RWPE1 (cell line): ENCODE measurements around the gene FSTL4.

Experiments
- CTCF ChIA-PET: fragments of 350-600 bp; sonication (Branson Sonifier 250); formaldehyde crosslinking; extraction: SDS; loops from one replicate; lab custom pipeline; 2021; lab: Yijun Ruan, JAX
- POLR2A ChIA-PET: fragments of 400-600 bp; formaldehyde crosslinking; extraction: SDS; loops from one replicate; lab custom pipeline; 2020; ENCODE audit warnings: antibody characterized with exemption; ENCODE audit not compliant: low non-redundant PET; lab: Yijun Ruan, JAX
- DNase-seq: peaks from one replicate; pipeline ENCODE4 v3.0.0; 2012; ENCODE audit warnings: low spot score
- H3K27ac ChIP-seq: fragments of 450-650 bp; 2 replicates; pipeline ENCODE4 v1.5.1; 2017
- CTCF ChIP-seq: fragments of 450-650 bp; conservative IDR thresholded peaks from 2 replicates; pipeline ENCODE4 v1.5.1; 2017; ENCODE audit warnings: low read depth, mild to moderate bottlenecking

FSTL4 gene

DNA sequence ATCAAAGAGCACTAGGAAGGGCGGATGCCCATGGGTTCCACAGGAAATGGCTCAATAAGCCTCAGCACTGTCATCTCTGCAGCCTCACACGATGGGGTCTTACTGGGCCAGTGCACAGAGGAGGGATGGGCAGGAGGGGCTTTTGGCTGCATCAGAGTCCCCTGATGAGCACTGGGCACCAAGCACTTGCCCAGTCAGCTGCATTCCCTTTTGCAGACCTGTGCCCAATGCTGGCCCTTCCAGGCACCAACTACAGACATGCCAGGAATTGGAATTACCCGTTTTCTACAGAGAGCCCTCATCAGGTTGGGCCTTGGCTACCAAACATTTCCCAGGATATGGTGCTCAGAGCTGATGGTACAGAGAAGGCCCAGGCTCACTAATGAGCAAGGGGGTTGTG lies 378.1 kb downstream of the FSTL4 start:
- ChIA-PET CTCF (interaction anchor here (0.7 to 1.4 kb wide), 2 partner anchors 11 to 51 kb away, joined by 3 read pairs; no protein-coding TSS in a partner anchor), POLR2A (no interaction called here)
- no peak for TF ChIP-seq CTCF
- DNase-seq, result no peak
- H3K27ac ChIP-seq, result peak overlapping the region; percentile 20

GRCh38 chr5:133233616-133234015 lies 378.7 kb downstream of the FSTL4 start:
- no peak for DNase-seq
- CTCF ChIA-PET, result interaction anchor here (0.8 kb wide), 1 partner anchor 76 kb away, joined by 3 read pairs; no protein-coding TSS in a partner anchor
- POLR2A ChIA-PET, result no interaction called here
- TF ChIP-seq CTCF, result no peak
- H3K27ac ChIP-seq, result peak overlapping the region; percentile 99

GRCh38 chr5:133232911-133233310 lies 379.4 kb downstream of the FSTL4 start:
- POLR2A ChIA-PET, result no interaction called here
- H3K27ac ChIP-seq, result peak overlapping the region; percentile 99
- DNase-seq, result no peak
- TF ChIP-seq CTCF, result no peak
- CTCF ChIA-PET, result no interaction called here

GRCh38 chr5:133232435-133232834 lies 379.9 kb downstream of the FSTL4 start:
- ChIA-PET POLR2A (no interaction called here), CTCF (no interaction called here)
- no peak for DNase-seq
- H3K27ac ChIP-seq, result peak overlapping the region; percentile 99
- TF ChIP-seq CTCF, result no peak

- H3K27ac ChIP-seq, result peak overlapping the region; percentile 99
- CTCF ChIA-PET, result no interaction called here
- no peak for DNase-seq
- TF ChIP-seq CTCF, result no peak
- POLR2A ChIA-PET, result no interaction called here
Measured at GRCh38 chr5:133232011-133232410, 380.3 kb downstream of the FSTL4 start.

DNA sequence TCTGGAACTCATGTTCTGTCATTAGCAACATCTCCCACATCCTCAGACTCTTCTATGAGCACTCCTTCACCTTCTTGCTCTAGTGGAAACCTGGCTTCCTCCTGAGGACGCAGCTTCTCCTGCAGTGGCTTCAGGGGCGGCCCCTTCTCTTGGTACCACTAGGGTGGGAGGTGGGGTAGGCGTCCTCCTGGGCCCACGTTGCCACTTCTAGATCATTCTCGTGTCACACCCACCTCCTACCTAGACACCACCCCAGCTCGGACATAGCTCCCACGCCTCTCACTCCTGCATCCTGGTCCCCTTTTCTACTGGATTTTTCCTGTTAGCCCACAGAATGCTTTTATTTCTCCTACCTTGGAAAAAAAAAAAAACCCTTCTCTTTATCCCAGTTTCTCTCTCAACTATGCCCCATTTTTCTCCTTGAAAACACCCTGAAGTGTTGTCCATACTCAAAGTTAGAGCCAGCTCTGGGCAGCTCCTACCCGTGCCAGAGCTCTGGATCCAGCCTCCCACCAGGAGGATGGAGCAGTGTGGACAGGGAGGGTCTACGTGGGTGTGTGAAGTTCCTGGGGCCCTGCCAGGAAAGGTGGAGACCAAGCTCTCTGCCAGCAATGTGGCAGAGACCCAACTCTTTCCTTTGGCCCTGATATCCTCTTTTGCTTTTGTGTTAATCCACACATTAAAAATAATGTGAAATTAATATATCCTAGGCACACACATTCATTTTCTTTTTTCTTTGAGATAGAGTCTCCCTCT lies 381.3 kb downstream of the FSTL4 start:
- ChIA-PET CTCF (interaction anchor here (0.6 kb wide), 4 partner anchors 11 to 592 kb away, joined by 3 to 4 read pairs (median 4); no protein-coding TSS in a partner anchor), POLR2A (interaction anchor here (0.6 kb wide), 1 partner anchor 27 kb away, joined by 4 read pairs; no protein-coding TSS in a partner anchor)
- H3K27ac ChIP-seq, result peak overlapping the region; percentile 99
- TF ChIP-seq CTCF, result no peak
- DNase-seq, result no peak
